GM10248 (cell line): ENCODE results near the gene MIPEP.

Experiments
- CTCF ChIA-PET: fragments of 300-600 bp; sonication (Branson Sonifier 250); formaldehyde crosslinking; extraction: SDS; loops from one replicate; lab custom pipeline; 2021; ENCODE audit warnings: antibody characterized with exemption; lab: Yijun Ruan, JAX
- POLR2A ChIA-PET: fragments of 350-650 bp; sonication (Branson Sonifier 250); formaldehyde crosslinking; extraction: SDS; loops from one replicate; lab custom pipeline; 2020; ENCODE audit warnings: antibody characterized with exemption; lab: Yijun Ruan, JAX
- DNase-seq: peaks from one replicate; pipeline ENCODE4 v3.0.0; 2012; ENCODE audit errors: extremely low spot score
- TF ChIP-seq, protein P1 (sequence below): IDR thresholded peaks from 2 replicates; pipeline ENCODE4 v1.5.1; 2012; ENCODE audit warnings: mild to moderate bottlenecking, low read depth; ENCODE audit errors: extremely low read depth, missing control alignments, control extremely low read depth

MIPEP gene

DNA sequence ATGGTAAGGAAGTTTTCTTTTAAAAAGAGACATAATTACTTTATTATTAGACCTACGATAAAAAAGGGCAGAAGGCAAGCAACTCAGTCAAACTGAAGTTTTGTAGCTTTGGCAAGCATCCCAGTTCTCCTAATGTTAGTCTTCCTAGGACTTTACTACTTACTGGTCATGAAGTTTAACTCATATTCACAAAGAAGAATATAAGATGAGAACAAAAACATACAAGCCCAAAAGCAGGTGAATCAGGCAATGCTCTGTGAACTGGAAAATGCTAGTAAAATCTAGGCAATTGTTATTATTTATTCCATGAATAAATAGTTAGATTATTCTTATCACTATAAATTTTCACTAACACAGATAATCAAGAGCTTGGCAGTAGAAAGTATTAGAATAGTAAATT is 85.0 kb downstream of the MIPEP start:
- no peak for DNase-seq
- POLR2A ChIA-PET: no interaction called here
- TF ChIP-seq, protein P1, sequence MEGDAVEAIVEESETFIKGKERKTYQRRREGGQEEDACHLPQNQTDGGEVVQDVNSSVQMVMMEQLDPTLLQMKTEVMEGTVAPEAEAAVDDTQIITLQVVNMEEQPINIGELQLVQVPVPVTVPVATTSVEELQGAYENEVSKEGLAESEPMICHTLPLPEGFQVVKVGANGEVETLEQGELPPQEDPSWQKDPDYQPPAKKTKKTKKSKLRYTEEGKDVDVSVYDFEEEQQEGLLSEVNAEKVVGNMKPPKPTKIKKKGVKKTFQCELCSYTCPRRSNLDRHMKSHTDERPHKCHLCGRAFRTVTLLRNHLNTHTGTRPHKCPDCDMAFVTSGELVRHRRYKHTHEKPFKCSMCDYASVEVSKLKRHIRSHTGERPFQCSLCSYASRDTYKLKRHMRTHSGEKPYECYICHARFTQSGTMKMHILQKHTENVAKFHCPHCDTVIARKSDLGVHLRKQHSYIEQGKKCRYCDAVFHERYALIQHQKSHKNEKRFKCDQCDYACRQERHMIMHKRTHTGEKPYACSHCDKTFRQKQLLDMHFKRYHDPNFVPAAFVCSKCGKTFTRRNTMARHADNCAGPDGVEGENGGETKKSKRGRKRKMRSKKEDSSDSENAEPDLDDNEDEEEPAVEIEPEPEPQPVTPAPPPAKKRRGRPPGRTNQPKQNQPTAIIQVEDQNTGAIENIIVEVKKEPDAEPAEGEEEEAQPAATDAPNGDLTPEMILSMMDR: no peak
- CTCF ChIA-PET: interaction anchor here (0.6 to 1.1 kb wide), 4 partner anchors 8 to 53 kb away, joined by 3 read pairs; no protein-coding TSS in a partner anchor

DNA sequence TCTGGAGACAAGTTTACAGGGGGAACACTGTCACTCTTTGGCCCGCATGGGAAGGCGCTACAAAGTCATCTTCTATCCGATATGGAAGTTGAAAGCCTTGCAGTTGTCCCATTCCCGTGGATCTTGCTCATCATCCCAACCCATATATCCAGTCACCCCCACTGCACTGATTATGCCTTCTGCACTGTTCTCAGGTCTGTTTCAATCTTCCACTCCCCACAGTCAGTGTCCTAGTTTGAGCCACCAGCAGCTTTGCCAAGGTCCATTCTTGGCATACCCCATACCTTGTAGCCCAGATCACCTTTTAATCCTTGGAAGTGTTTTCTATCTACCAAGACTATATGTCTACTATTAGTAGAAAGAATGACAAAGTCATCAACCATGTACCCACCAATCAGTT is 88.1 kb downstream of the MIPEP start:
- CTCF ChIA-PET: interaction anchor here (2.5 kb wide), 1 partner anchor 10 kb away, joined by 11 read pairs; no protein-coding TSS in a partner anchor
- TF ChIP-seq, protein P1: no peak

DNA sequence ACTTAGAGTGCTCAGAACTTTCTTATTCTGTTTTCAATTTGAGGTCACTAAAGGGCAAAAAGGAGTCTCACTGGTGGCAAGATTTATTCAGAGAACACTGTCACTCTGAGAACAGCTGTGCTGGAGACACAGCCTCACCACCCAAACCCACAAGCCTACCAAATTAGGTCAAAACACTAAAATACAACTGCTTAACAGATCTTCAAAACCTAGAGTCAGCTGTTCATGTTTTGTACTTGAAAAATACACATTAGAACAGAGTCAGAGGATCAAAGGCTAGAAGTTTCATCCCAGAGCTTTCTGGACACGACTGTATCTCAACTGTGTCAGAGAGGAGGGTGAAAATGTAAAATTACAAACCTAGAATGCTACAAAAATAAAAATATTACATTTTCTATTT is 89.3 kb downstream of the MIPEP start:
- TF ChIP-seq, protein P1: no peak
- ChIA-PET CTCF (interaction anchor here (0.7 to 2.5 kb wide), 4 partner anchors 11 to 32 kb away, joined by 3 to 11 read pairs (median 3); no protein-coding TSS in a partner anchor), POLR2A (no interaction called here)
- DNase-seq: peak; percentile 42

More for the DNA sequence above, 88.1 kb downstream of the MIPEP start:
- POLR2A ChIA-PET: no interaction called here
- DNase-seq: no peak

DNA sequence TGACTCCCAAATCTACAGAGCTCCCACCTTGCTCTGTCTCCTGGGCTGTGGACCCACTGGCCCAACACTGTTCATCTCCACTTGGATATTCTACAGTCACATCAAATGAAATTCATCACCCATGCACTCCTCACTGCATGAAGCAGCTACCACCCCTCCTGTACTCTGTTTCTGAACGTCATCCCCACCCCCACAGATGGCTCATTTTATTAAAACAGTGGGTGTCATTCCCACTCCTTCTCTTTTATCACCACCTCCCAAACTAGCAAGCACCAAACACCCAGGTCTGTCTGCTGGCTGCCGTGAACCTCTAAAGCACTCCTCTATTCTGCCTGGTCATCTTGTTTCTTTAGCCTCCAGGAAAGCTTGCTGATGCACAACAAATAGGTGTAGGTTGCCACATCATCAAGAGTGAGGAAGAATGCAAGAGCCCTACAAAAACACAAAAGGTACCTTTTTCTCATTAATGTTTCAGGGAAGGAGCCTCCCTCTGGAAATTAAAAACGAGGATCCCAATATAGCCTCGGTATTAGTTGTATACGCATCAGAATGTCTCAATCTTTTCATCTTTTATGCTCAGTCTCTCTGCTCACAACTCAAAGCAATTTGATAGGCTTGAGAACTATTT is 91.8 kb downstream of the MIPEP start:
- ChIA-PET CTCF (interaction anchor here (1.3 to 3.9 kb wide), 2 partner anchors 18 to 46 kb away, joined by 3 to 10 read pairs; no protein-coding TSS in a partner anchor), POLR2A (no interaction called here)
- TF ChIP-seq, protein P1: no peak
- no peak for DNase-seq

DNA sequence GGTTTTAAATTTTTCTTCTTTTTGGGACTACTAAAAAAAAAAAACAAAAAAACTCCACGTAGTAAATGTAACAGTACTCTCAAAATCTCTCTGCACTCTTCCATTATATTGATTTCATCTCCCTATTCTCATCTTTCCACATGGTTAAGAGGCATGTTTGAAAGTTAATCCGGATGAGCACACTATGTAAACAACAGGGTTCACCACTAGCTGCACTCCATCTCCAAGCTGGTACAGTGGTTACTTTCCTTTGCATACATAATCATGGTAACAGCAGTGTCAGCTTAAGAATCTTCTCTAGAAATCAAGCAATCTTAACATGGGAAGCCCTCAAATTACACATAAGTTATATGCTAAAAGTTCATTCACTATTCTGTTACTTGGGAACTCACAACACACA is 92.6 kb downstream of the MIPEP start:
- POLR2A ChIA-PET: no interaction called here
- DNase-seq: no peak

More for the DNA sequence above, 92.6 kb downstream of the MIPEP start:
- TF ChIP-seq, protein P1: no peak
- CTCF ChIA-PET: interaction anchor here (1.3 to 3.9 kb wide), 3 partner anchors 15 to 45 kb away, joined by 3 to 10 read pairs (median 7); no protein-coding TSS in a partner anchor
